ENCODE results near the gene DIP2C.
"Not testable (repeated sequence)": the region's sequence is repeated elsewhere in the genome, so short reads cannot be mapped to it uniquely, and the experiment has no call there.

The DIP2C gene

GRCh38 chr10:659688-660141, 29.8 kb downstream of the DIP2C start:
- no peak for DNase-seq (ENCODE audit: low spot score)

- not testable (repeated sequence) for DNase-seq (ENCODE audit: low spot score)
Measured at GRCh38 chr10:657816-658350, 31.6 kb downstream of the DIP2C start.

- DNase-seq (ENCODE audit: low spot score) = no peak
Measured at GRCh38 chr10:656883-657282, 32.6 kb downstream of the DIP2C start.

GRCh38 chr10:655184-655583, 34.3 kb downstream of the DIP2C start:
- DNase-seq (ENCODE audit: low spot score) = no peak

- DNase-seq (ENCODE audit: low spot score) = no peak
Measured at GRCh38 chr10:654647-654996, 34.8 kb downstream of the DIP2C start.

- no peak for DNase-seq (ENCODE audit: low spot score)
Measured at GRCh38 chr10:653991-654646, 35.3 kb downstream of the DIP2C start.

- not testable (repeated sequence) for DNase-seq (ENCODE audit: low spot score)
Measured at GRCh38 chr10:652832-653459, 36.5 kb downstream of the DIP2C start.

- DNase-seq (ENCODE audit: low spot score) = no peak
Measured at GRCh38 chr10:652233-652632, 37.2 kb downstream of the DIP2C start.

- DNase-seq (ENCODE audit: low spot score) = no peak
Measured at GRCh38 chr10:651692-652091, 37.8 kb downstream of the DIP2C start.

GRCh38 chr10:650886-651615, 38.4 kb downstream of the DIP2C start:
- DNase-seq (ENCODE audit: low spot score) = no peak

GRCh38 chr10:650441-650851, 39.0 kb downstream of the DIP2C start:
- DNase-seq (ENCODE audit: low spot score) = no peak

- DNase-seq (ENCODE audit: low spot score) = no peak
Measured at GRCh38 chr10:649798-650440, 39.5 kb downstream of the DIP2C start.

GRCh38 chr10:649445-649797, 40.0 kb downstream of the DIP2C start:
- no peak for DNase-seq (ENCODE audit: low spot score)

- not testable (repeated sequence) for DNase-seq (ENCODE audit: low spot score)
Measured at GRCh38 chr10:647019-647418, 42.4 kb downstream of the DIP2C start.

GRCh38 chr10:646118-646524, 43.3 kb downstream of the DIP2C start:
- no peak for DNase-seq (ENCODE audit: low spot score)

GRCh38 chr10:644943-645334, 44.5 kb downstream of the DIP2C start:
- DNase-seq (ENCODE audit: low spot score) = no peak

GRCh38 chr10:644076-644942, 45.2 kb downstream of the DIP2C start:
- no peak for DNase-seq (ENCODE audit: low spot score)

GRCh38 chr10:642186-642890, 47.1 kb downstream of the DIP2C start:
- no peak for DNase-seq (ENCODE audit: low spot score)

GRCh38 chr10:641149-642010, 48.1 kb downstream of the DIP2C start:
- no peak for DNase-seq (ENCODE audit: low spot score)

- no peak for DNase-seq (ENCODE audit: low spot score)
Measured at GRCh38 chr10:640673-641045, 48.8 kb downstream of the DIP2C start.
